Measurements from ENCODE around the gene PLEKHG2. TPM values are rescaled to one million over a fixed set of nuclear protein-coding genes. Genes with fewer than 3 reads are reported as not detected.

The PLEKHG2 gene
- total RNA-seq, 3 donors from 2014 or later (not counting 1 experiment from before 2014, with no cell fraction given) = 70.2 to 129 (median 80.7) TPM

DNA sequence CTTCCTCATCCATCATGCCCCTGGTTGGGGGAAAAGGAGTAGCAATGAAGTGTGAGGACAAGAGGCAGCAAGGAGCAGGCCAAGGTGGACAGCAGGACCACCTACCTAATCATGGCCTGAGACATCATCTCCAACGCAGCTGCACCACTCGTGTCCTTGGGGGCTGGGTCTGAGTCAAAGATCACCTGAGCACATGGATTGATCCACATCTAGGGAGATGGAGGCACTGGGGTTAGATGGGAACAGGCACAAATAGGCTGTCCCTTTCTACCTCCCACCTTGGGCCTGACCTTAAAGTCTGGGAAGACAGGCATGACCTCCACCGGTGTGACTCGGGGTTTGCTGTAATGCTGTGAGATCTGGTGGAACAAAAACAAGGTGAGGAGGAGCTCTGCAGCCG is 23.8 kb upstream of the PLEKHG2 start:
- peaks cover 53% of the 10 kb centered on the region for H3K36me3 ChIP-seq (ENCODE audit: control insufficient read depth, insufficient read depth, low read length)

DNA sequence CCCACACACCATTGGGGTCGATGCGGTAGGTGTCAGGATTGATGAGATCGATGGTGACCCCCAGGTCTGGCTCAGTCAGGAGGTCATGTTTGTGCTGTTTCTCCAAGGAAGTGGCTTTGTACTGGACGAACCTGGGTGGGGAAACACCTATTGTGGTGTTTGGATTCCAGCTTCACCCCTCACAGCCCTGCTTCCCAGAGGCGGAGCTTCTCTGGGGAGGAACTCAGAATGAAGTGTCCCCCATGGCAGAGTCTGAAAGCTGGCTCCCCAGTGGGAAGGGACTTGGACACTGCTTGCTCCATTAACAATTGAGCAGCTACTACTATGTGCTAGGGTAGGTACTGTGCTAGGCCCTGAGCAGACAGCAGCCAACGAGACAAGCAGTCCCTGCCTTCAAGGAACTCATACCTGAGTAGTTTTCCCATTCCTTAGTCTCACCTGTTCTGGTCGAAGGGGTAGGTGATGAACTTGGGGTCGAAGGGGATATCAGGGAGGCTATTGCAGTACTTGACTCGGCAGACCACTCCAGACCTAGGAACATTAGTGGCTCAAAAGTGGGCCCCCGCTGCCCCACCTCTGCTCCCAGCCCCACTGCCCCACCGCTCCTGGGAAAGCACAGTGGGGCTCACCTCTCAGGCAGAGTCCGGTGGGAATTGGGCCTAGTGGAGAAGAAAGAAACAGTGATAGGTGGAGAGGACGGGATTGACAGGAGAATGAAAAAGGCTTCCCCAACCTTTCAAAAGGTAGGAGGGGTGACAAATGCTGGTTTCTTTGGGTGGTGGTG is 22.6 kb upstream of the PLEKHG2 start:
- 85% methylated on average over 11 of the region's 13 CpGs for WGBS (ENCODE audit: insufficient coverage)
- H3K4me3 Mint-ChIP-seq = peak overlapping the region; percentile 97
- peak overlapping the region; percentile 98 for H3K27ac ChIP-seq (ENCODE audit: low read length)
- ATAC-seq (no peak), DNase-seq (no peak)
- H3K27me3 ChIP-seq (ENCODE audit: control insufficient read depth, insufficient read depth, low read length) = no peaks in the 10 kb centered on the region
- H3K36me3 Mint-ChIP-seq = no peaks in the 10 kb centered on the region
- H3K4me1 ChIP-seq (ENCODE audit: control insufficient read depth, insufficient read depth, low read length) = peaks cover 25% of the 10 kb centered on the region
- TF ChIP-seq, protein P1, sequence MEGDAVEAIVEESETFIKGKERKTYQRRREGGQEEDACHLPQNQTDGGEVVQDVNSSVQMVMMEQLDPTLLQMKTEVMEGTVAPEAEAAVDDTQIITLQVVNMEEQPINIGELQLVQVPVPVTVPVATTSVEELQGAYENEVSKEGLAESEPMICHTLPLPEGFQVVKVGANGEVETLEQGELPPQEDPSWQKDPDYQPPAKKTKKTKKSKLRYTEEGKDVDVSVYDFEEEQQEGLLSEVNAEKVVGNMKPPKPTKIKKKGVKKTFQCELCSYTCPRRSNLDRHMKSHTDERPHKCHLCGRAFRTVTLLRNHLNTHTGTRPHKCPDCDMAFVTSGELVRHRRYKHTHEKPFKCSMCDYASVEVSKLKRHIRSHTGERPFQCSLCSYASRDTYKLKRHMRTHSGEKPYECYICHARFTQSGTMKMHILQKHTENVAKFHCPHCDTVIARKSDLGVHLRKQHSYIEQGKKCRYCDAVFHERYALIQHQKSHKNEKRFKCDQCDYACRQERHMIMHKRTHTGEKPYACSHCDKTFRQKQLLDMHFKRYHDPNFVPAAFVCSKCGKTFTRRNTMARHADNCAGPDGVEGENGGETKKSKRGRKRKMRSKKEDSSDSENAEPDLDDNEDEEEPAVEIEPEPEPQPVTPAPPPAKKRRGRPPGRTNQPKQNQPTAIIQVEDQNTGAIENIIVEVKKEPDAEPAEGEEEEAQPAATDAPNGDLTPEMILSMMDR (IDR thresholded peaks at IDR 0.05) = no peak
- H3K4me3 ChIP-seq (ENCODE audit: low read length) = peak overlapping the region; percentile 92
- peaks cover 51% of the 10 kb centered on the region for H3K36me3 ChIP-seq (ENCODE audit: control insufficient read depth, insufficient read depth, low read length)
- no peaks in the 10 kb centered on the region for H3K27me3 Mint-ChIP-seq (ENCODE audit: low read depth in 2 of 2)
- H3K9me3 Mint-ChIP-seq = no peaks in the 10 kb centered on the region
- H3K9me3 ChIP-seq (ENCODE audit: control insufficient read depth, insufficient read depth, low read length) = no peaks in the 10 kb centered on the region
- peak overlapping the region; percentile 91 to 98 for H3K27ac Mint-ChIP-seq
- peaks cover 16 to 37% of the 10 kb centered on the region in 2 donors for H3K4me1 Mint-ChIP-seq
- intact Hi-C loops (cut with micrococcal nuclease) = loop anchor here (2.0 kb wide), 3 partner anchors 47 to 55 kb away; partner anchors contain the start of genes SAMD4B and SUPT5H

More for the DNA sequence above, 23.8 kb upstream of the PLEKHG2 start:
- Histone ChIP-seq H3K27me3 (ENCODE audit: control insufficient read depth, insufficient read depth, low read length) (no peaks in the 10 kb centered on the region), H3K27ac (ENCODE audit: low read length) (no peak overlapping the region), H3K9me3 (ENCODE audit: control insufficient read depth, insufficient read depth, low read length) (no peaks in the 10 kb centered on the region), H3K4me1 (ENCODE audit: control insufficient read depth, insufficient read depth, low read length) (peaks cover 25% of the 10 kb centered on the region), H3K4me3 (ENCODE audit: low read length) (no peak overlapping the region)
- no peaks in the 10 kb centered on the region for H3K9me3 Mint-ChIP-seq
- 94% methylated on average over 5 of the region's 5 CpGs for WGBS (ENCODE audit: insufficient coverage)
- no peak for ATAC-seq
- H3K4me3 Mint-ChIP-seq = no peak overlapping the region
- intact Hi-C loops (cut with micrococcal nuclease) = no loop called here
- DNase-seq = no peak
- peak overlapping the region; percentile 39 to 91 for H3K27ac Mint-ChIP-seq
- TF ChIP-seq, protein P1 (IDR thresholded peaks at IDR 0.05) = no peak
- no peaks in the 10 kb centered on the region for H3K27me3 Mint-ChIP-seq (ENCODE audit: low read depth in 2 of 2)
- peaks cover 16 to 37% of the 10 kb centered on the region in 2 donors for H3K4me1 Mint-ChIP-seq
- no peaks in the 10 kb centered on the region for H3K36me3 Mint-ChIP-seq

DNA sequence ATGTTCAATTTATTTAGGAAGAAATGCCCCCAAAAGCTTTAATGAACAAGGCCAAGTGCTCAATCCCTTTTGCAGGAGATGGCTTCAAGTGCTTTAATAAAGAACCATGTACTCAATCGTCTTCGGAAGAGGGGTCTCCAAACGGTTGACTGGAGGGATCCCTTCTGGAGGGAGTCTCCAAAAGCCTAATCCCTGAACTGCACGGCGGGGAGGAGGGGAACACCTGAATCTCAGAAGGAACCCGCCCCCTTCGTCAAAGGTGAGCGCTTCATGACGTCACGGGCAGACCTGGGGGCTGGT is 22.1 kb upstream of the PLEKHG2 start:
- DNase-seq (peak in 1 of 2 donors; percentile 93), ATAC-seq (no peak)
- peak overlapping the region; percentile 98 for H3K27ac ChIP-seq (ENCODE audit: low read length)
- Mint-ChIP-seq H3K4me3 (peak overlapping the region; percentile 97), H3K36me3 (no peaks in the 10 kb centered on the region), H3K27ac (peak overlapping the region; percentile 91 to 98), H3K27me3 (ENCODE audit: low read depth in 2 of 2) (no peaks in the 10 kb centered on the region), H3K4me1 (peaks cover 16 to 32% of the 10 kb centered on the region in 2 donors), H3K9me3 (no peaks in the 10 kb centered on the region)
- H3K4me3 ChIP-seq (ENCODE audit: low read length) = peak overlapping the region; percentile 92
- TF ChIP-seq, protein P1 (IDR thresholded peaks at IDR 0.05) = no peak
- H3K36me3 ChIP-seq (ENCODE audit: control insufficient read depth, insufficient read depth, low read length) = peaks cover 54% of the 10 kb centered on the region
- H3K4me1 ChIP-seq (ENCODE audit: control insufficient read depth, insufficient read depth, low read length) = peaks cover 25% of the 10 kb centered on the region
- no peaks in the 10 kb centered on the region for H3K27me3 ChIP-seq (ENCODE audit: control insufficient read depth, insufficient read depth, low read length)
- H3K9me3 ChIP-seq (ENCODE audit: control insufficient read depth, insufficient read depth, low read length) = no peaks in the 10 kb centered on the region
- intact Hi-C loops (cut with micrococcal nuclease) = loop anchor here (2.0 kb wide), 3 partner anchors 46 to 54 kb away; partner anchors contain the start of genes SAMD4B and SUPT5H
- WGBS (ENCODE audit: insufficient coverage) = under 1% methylated on average over 10 of the region's 10 CpGs

Measured in natural killer cell (primary cell).